A673 (cell line): ENCODE results near the gene PRDM12. TPM values are rescaled to one million over a fixed set of nuclear protein-coding genes. Genes with fewer than 3 reads are reported as not detected.
A peak's percentile ranks its signal among the peaks of the same experiment; 100 is the strongest.

Source experiments
- BruUV-seq: library from RNA; stranded (reverse); fragments of 400-500 nt; replicated peaks from 2 replicates; lab custom pipeline; 2021; lab: Mats Ljungman, UMichigan
- CTCF ChIA-PET: fragments of 300-600 bp; sonication (Branson Sonifier 250); formaldehyde crosslinking; loops from one replicate; lab custom pipeline; 2022; ENCODE audit warnings: antibody characterized with exemption; lab: Charles Lee
- POLR2A ChIA-PET: fragments of 300-600 bp; sonication (Branson Sonifier 250); formaldehyde crosslinking; loops from one replicate; lab custom pipeline; 2022; ENCODE audit warnings: antibody characterized with exemption; ENCODE audit not compliant: low non-redundant PET; lab: Charles Lee
- DNase-seq: peaks from one replicate; pipeline ENCODE4 v3.0.0-alpha.2; 2015; ENCODE audit warnings: low spot score
- H3K27ac ChIP-seq: fragments of 200-600 bp; sonication (generic); 2 replicates; pipeline ENCODE4 v1.5.1; 2016; ENCODE audit warnings: mixed run types, low read depth, mild to moderate bottlenecking, mixed read lengths, antibody characterized with exemption, low read length; ENCODE audit not compliant: poor library complexity, severe bottlenecking
- H3K27me3 ChIP-seq: fragments of 200-600 bp; sonication (generic); replicated peaks from 2 replicates; pipeline ENCODE4 v1.6.1; 2017; ENCODE audit warnings: mixed run types, low read depth, mild to moderate bottlenecking, mixed read lengths, antibody characterized with exemption, low read length; ENCODE audit not compliant: insufficient read depth, poor library complexity
- H3K36me3 ChIP-seq: fragments of 200-600 bp; sonication (generic); 2 replicates; pipeline ENCODE4 v1.6.1; 2016; ENCODE audit warnings: mixed run types, mild to moderate bottlenecking, mixed read lengths, antibody characterized with exemption, low read length; ENCODE audit not compliant: insufficient read depth, poor library complexity, severe bottlenecking
- H3K4me1 ChIP-seq: fragments of 200-600 bp; sonication (generic); 2 replicates; pipeline ENCODE4 v1.6.1; 2017; ENCODE audit warnings: mixed run types, mild to moderate bottlenecking, mixed read lengths, antibody characterized with exemption, low read length; ENCODE audit not compliant: insufficient read depth, poor library complexity, severe bottlenecking
- H3K4me3 ChIP-seq: fragments of 200-600 bp; sonication (generic); 2 replicates; pipeline ENCODE4 v1.5.1; 2016; ENCODE audit warnings: low read depth, mixed run types, mild to moderate bottlenecking, mixed read lengths, low read length; ENCODE audit not compliant: poor library complexity, severe bottlenecking
- H3K9me3 ChIP-seq: fragments of 200-600 bp; sonication (generic); 2 replicates; pipeline ENCODE4 v1.6.1; 2016; ENCODE audit warnings: mixed run types, low read depth, mild to moderate bottlenecking, mixed read lengths, antibody characterized with exemption, low read length; ENCODE audit not compliant: poor library complexity, severe bottlenecking
- CTCF ChIP-seq: fragments of 300-800, 200-600 bp; sonication (generic); conservative IDR thresholded peaks from 2 replicates; pipeline ENCODE4 v1.5.1; 2017; ENCODE audit warnings: low read depth, mild to moderate bottlenecking, antibody characterized with exemption, low read length, moderate library complexity, mixed read lengths
- EZH2 ChIP-seq: fragments of 200-600 bp; sonication (generic); IDR thresholded peaks from 2 replicates; pipeline ENCODE4 v1.6.1; 2017; ENCODE audit warnings: borderline replicate concordance, low read depth, mild to moderate bottlenecking, mixed read lengths, antibody characterized with exemption, low read length; ENCODE audit not compliant: poor library complexity, severe bottlenecking
- intact Hi-C: fragments of 100-400 bp; cut with micrococcal nuclease; formaldehyde crosslinking; loops from one replicate; pipeline ENCODE4 v1.10.0; 2022; ENCODE audit not compliant: unreplicated experiment
- total RNA-seq: library from RNA; stranded (reverse); gene quantifications from 2 replicates; pipeline ENCODE4 v1.2.3, GENCODE V29; 2021

The PRDM12 gene
- total RNA-seq, 1 experiment from 2014 or later, result not detected

DNA sequence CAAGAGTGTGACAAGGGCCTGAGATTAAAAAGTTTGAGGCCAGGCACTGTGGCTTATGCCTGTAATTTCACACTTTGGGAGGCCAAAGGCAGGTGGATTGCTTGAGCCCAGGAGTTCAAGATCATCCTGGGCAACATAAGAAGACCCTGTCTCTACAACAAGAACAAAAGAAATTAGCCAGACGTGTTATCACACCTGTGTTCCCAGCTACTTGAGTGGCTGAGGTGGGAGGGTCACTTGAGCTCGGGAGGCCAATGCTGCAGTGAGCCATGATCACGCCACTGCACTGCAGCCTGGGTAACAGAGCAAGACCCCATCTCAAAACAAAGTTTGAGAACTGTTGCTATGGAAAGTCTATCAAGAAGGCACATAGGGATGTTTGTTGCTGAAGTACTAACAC is 54.2 kb downstream of the PRDM12 start:
- no TSS peak for BruUV-seq
- Histone ChIP-seq H3K4me1 (no peaks in the 10 kb centered on the region), H3K4me3 (no peak overlapping the region), H3K36me3 (no peaks in the 10 kb centered on the region), H3K9me3 (no peaks in the 10 kb centered on the region), H3K27me3 (no peaks in the 10 kb centered on the region), H3K27ac (no peak overlapping the region)
- ChIA-PET CTCF (no interaction called here), POLR2A (no interaction called here)
- intact Hi-C loops, result no loop called here
- TF ChIP-seq EZH2 (no peak), CTCF (no peak)
- DNase-seq, result no peak

GRCh38 chr9:130720762-130721161 is 56.4 kb downstream of the PRDM12 start:
- Histone ChIP-seq H3K4me3 (no peak overlapping the region), H3K9me3 (no peaks in the 10 kb centered on the region), H3K27me3 (no peaks in the 10 kb centered on the region), H3K4me1 (no peaks in the 10 kb centered on the region), H3K27ac (no peak overlapping the region), H3K36me3 (no peaks in the 10 kb centered on the region)
- ChIA-PET CTCF (no interaction called here), POLR2A (no interaction called here)
- no TSS peak for BruUV-seq
- DNase-seq, result no peak
- TF ChIP-seq CTCF (no peak), EZH2 (no peak)
- intact Hi-C loops, result no loop called here

DNA sequence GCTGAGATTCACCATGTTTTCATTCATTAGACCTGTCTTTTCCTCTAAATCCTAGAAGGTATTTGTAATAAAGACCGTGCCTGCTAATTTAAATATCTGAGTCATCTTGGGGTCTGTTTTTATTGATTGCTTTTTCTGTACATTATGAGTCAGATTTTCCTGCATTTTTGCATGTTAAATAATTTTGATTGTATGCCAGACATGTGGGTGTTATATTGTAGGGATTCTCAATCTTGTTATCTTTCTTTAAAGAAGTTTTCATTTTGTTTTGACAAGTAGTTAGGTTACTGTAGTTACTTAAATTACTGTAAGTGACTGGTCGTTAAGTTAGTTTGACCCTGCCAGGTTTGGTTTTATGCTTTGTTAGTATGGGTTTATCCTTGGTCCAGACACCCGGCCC is 64.3 kb downstream of the PRDM12 start:
- CTCF ChIA-PET, result no interaction called here
- no peak for TF ChIP-seq CTCF
- TF ChIP-seq EZH2, result no peak
- intact Hi-C loops, result no loop called here
- Histone ChIP-seq H3K4me1 (peaks cover 8% of the 10 kb centered on the region), H3K4me3 (no peak overlapping the region), H3K27ac (no peak overlapping the region), H3K9me3 (no peaks in the 10 kb centered on the region), H3K36me3 (no peaks in the 10 kb centered on the region), H3K27me3 (no peaks in the 10 kb centered on the region)
- BruUV-seq, result no TSS peak
- POLR2A ChIA-PET, result no interaction called here
- DNase-seq, result peak; percentile 71
